Measurements from ENCODE around the gene EFNB2. TPM values are rescaled to one million over a fixed set of nuclear protein-coding genes. Genes with fewer than 3 reads are reported as not detected.

Gene EFNB2
- total RNA-seq, 2 donors from 2014 or later: 46.1 to 52.4 TPM

DNA sequence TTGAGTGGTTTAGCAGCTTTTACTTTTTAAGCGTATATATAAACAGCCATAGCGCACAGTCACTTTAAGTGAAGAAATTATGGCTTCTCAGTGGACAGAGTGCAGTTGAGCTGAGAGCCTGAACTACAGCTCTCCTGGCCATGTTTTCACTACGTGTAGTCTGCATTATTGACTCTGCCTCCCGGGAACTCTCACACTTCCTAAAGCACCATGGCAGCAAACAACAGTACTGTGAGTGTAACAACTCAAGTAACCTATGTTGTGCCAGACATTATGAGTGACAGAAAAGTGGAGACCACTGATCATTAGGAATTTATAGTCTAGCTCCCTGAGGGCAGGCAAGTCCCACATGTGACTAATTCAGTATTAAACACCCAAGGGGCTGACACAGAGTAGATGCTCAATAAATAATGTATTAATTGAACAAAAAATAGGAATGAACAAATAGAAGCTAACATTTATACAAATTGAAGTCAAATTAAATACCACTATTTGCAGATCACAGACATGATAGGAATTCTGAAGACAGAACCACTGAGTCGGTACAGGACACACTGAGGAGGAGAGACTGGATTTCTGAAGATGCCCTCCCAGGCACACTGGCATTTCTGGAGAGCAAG lies 19.7 kb downstream of the EFNB2 start:
- H3K4me1 ChIP-seq (replicated peaks): no peaks in the 10 kb centered on the region
- H3K27ac ChIP-seq: no peak overlapping the region
- no peaks in the 10 kb centered on the region for H3K36me3 ChIP-seq
- 86% methylated on average over 5 of the region's 5 CpGs for WGBS
- intact Hi-C loops (cut with DNase I): no loop called here
- TF ChIP-seq, protein P1, sequence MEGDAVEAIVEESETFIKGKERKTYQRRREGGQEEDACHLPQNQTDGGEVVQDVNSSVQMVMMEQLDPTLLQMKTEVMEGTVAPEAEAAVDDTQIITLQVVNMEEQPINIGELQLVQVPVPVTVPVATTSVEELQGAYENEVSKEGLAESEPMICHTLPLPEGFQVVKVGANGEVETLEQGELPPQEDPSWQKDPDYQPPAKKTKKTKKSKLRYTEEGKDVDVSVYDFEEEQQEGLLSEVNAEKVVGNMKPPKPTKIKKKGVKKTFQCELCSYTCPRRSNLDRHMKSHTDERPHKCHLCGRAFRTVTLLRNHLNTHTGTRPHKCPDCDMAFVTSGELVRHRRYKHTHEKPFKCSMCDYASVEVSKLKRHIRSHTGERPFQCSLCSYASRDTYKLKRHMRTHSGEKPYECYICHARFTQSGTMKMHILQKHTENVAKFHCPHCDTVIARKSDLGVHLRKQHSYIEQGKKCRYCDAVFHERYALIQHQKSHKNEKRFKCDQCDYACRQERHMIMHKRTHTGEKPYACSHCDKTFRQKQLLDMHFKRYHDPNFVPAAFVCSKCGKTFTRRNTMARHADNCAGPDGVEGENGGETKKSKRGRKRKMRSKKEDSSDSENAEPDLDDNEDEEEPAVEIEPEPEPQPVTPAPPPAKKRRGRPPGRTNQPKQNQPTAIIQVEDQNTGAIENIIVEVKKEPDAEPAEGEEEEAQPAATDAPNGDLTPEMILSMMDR (IDR thresholded peaks at IDR 0.05): no peak
- TF ChIP-seq POLR2A (IDR thresholded peaks at IDR 0.05) (no peak), POLR2AphosphoS5 (IDR thresholded peaks at IDR 0.05) (no peak)
- no peak for DNase-seq (ENCODE audit: low spot score)
- no peak overlapping the region for H3K4me3 ChIP-seq
- no peaks in the 10 kb centered on the region for H3K27me3 ChIP-seq (replicated peaks; ENCODE audit: insufficient read depth)
- no peaks in the 10 kb centered on the region for H3K9me3 ChIP-seq

DNA sequence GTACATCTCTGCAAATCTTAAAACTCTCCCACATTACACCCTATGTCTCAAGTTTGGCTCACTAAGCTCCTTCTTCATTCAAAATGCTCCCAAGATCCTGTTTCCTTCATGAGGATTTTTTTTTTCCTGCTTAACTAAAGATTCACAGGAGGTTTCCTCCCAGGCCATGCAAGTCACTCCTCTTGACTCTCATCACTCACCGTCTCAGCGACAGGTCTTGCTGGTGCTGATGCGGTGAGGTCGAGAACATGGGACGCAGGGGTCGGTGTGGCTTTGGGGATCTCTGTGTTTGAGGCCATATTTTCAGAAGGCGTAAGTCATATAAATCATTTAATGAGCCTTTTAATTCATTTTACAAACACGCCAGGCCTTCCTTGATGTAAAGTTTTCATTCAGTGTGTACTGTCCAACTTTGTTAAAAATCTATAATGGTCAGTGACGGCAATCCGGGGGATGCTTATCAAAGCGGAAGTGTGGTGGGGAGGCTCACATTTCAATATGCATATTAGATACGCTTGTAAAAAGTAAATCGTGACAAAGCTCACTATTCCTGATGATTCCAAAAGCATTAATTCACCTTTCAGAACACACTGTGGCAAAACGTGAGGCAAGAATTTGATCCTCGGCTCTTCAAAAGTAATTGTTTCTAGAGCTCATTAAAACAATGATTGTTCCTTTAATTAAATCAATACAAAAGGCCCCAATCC lies 20.4 kb downstream of the EFNB2 start:
- 90% methylated on average over 15 of the region's 15 CpGs for WGBS
- Histone ChIP-seq H3K4me3 (no peak overlapping the region), H3K4me1 (replicated peaks) (no peaks in the 10 kb centered on the region), H3K27me3 (replicated peaks; ENCODE audit: insufficient read depth) (no peaks in the 10 kb centered on the region), H3K9me3 (no peaks in the 10 kb centered on the region), H3K36me3 (no peaks in the 10 kb centered on the region), H3K27ac (no peak overlapping the region)
- intact Hi-C loops (cut with DNase I): no loop called here
- DNase-seq (ENCODE audit: low spot score): no peak
- TF ChIP-seq POLR2A (IDR thresholded peaks at IDR 0.05) (no peak), POLR2AphosphoS5 (IDR thresholded peaks at IDR 0.05) (no peak)
- TF ChIP-seq, protein P1 (IDR thresholded peaks at IDR 0.05): no peak

- TF ChIP-seq POLR2A (IDR thresholded peaks at IDR 0.05) (no peak), POLR2AphosphoS5 (IDR thresholded peaks at IDR 0.05) (no peak)
- TF ChIP-seq, protein P1 (IDR thresholded peaks at IDR 0.05): no peak
- Histone ChIP-seq H3K9me3 (no peaks in the 10 kb centered on the region), H3K27ac (no peak overlapping the region), H3K27me3 (replicated peaks; ENCODE audit: insufficient read depth) (no peaks in the 10 kb centered on the region), H3K4me3 (no peak overlapping the region), H3K36me3 (no peaks in the 10 kb centered on the region), H3K4me1 (replicated peaks) (no peaks in the 10 kb centered on the region)
- intact Hi-C loops (cut with DNase I): no loop called here
- 51% methylated on average over 8 of the region's 8 CpGs for WGBS
- no peak for DNase-seq (ENCODE audit: low spot score)
Measured at GRCh38 chr13:106513025-106513983, 22.2 kb downstream of the EFNB2 start.

DNA sequence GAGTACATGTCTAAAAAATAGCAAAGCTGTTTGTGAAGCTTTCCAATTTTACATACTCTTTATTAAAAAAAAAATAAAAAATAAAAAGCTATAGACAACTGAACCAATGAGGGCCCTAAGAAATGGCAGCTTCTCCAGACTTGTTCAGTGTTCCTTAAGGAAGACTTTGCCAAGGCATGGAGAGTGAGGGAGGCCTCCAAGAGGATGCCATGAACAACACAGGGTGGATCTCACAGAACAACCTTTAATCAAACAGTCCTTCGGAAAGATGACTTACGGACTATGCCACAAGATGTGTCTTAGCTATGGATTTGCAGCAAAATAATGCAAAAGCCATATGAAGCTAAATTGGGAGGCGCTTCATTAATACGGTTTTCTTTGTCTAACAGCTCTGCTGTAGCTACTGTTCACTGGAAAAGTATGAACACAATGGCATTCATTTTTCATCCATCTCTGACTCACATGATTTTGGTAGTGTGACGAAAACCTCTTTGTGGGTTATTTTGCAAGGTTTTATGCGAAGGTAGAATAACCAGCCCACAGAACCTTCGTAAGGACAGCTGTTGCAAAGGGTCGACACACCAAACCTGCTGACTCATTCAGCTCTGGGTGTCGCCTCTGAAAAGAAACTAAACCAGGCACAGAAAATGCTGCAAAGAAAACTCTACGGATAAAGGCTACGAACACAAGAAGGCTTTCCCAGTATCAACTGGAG lies 27.7 kb downstream of the EFNB2 start:
- no peak for DNase-seq (ENCODE audit: low spot score)
- no peak for TF ChIP-seq POLR2A (IDR thresholded peaks at IDR 0.05)
- TF ChIP-seq, protein P1 (IDR thresholded peaks at IDR 0.05): no peak
- TF ChIP-seq POLR2AphosphoS5 (IDR thresholded peaks at IDR 0.05): no peak
- 74% methylated on average over 11 of the region's 11 CpGs for WGBS
- intact Hi-C loops (cut with DNase I): no loop called here
- Histone ChIP-seq H3K4me1 (replicated peaks) (no peaks in the 10 kb centered on the region), H3K36me3 (no peaks in the 10 kb centered on the region), H3K27me3 (replicated peaks; ENCODE audit: insufficient read depth) (no peaks in the 10 kb centered on the region), H3K27ac (no peak overlapping the region), H3K4me3 (no peak overlapping the region), H3K9me3 (no peaks in the 10 kb centered on the region)
